DND-41 (cell line): ENCODE measurements around the gene TRPC4AP.

Source experiments
- CTCF ChIP-seq: IDR thresholded peaks from 2 replicates; pipeline ENCODE4 v1.5.1; 2012; ENCODE audit warnings: borderline replicate concordance, low read length, moderate library complexity, mild to moderate bottlenecking; ENCODE audit not compliant: poor library complexity, severe bottlenecking; ENCODE audit errors: extremely low read depth
- EZH2 ChIP-seq: IDR thresholded peaks from 3 replicates; pipeline ENCODE4 v1.6.1; 2012; ENCODE audit warnings: borderline replicate concordance, low read depth, mild to moderate bottlenecking, moderate library complexity, low read length, inconsistent platforms; ENCODE audit not compliant: severe bottlenecking

GRCh38 chr20:35117629-35118028 is 25.0 kb upstream of the TRPC4AP start:
- TF ChIP-seq CTCF (no peak), EZH2 (no peak)
